ENCODE measurements around the gene CHAD. TPM values are rescaled to one million over a fixed set of nuclear protein-coding genes. Genes with fewer than 3 reads are reported as not detected.

Gene CHAD
- total RNA-seq, 1 experiment from 2014 or later: 0.57 TPM

GRCh38 chr17:50473901-50474300 lies 5.2 kb upstream of the CHAD start:
- Histone ChIP-seq H2BK120ac (ENCODE audit: low read depth, low read length, poor library complexity, severe bottlenecking) (no peak overlapping the region), H2AFZ (ENCODE audit: low read length) (no peak overlapping the region), H3K4me2 (ENCODE audit: insufficient read depth, insufficient read length, low read length) (no peak overlapping the region), H3K23me2 (ENCODE audit: insufficient read length, low read depth, low read length, poor library complexity, severe bottlenecking) (no peaks in the 10 kb centered on the region), H3T11ph (ENCODE audit: low read length) (no peak overlapping the region), H3K18ac (ENCODE audit: insufficient read length, low read depth, low read length) (no peak overlapping the region), H3K9ac (ENCODE audit: extremely low read depth, insufficient read length, low read length) (no peak overlapping the region), H4K5ac (ENCODE audit: insufficient read length, low read depth, low read length) (no peak overlapping the region), H2BK15ac (ENCODE audit: low read depth, low read length) (no peak overlapping the region), H3K9me3 (ENCODE audit: control insufficient read depth, low read depth, low read length) (no peaks in the 10 kb centered on the region), H2BK20ac (ENCODE audit: low read depth, low read length, poor library complexity, severe bottlenecking) (no peak overlapping the region), H3K4me1 (ENCODE audit: insufficient read depth, low read length) (no peaks in the 10 kb centered on the region), H3K14ac (ENCODE audit: insufficient read depth, low read length) (no peak overlapping the region), H4K8ac (replicated peaks; ENCODE audit: insufficient read length, low read depth, low read length) (no peak overlapping the region), H3K23ac (ENCODE audit: insufficient read length, low read depth, low read length) (no peak overlapping the region), H3K27me3 (ENCODE audit: insufficient read depth, low read length) (peaks cover 2% of the 10 kb centered on the region; the same call in 1 of the 2 replicates), H3K56ac (ENCODE audit: insufficient read length, low read depth, low read length) (no peak overlapping the region), H2AK5ac (ENCODE audit: insufficient read length, low read length) (no peak overlapping the region), H2BK5ac (ENCODE audit: insufficient read length, low read length) (no peak overlapping the region), H4K20me1 (ENCODE audit: control insufficient read depth, insufficient read depth, insufficient read length) (no peaks in the 10 kb centered on the region), H3K27ac (ENCODE audit: insufficient read length, low read depth, low read length) (no peak overlapping the region), H3K79me2 (ENCODE audit: insufficient read depth, low read length) (no peaks in the 10 kb centered on the region), H2BK12ac (ENCODE audit: insufficient read length, low read depth, low read length) (no peak overlapping the region), H3K79me1 (ENCODE audit: insufficient read depth, low read depth, low read length, poor library complexity, severe bottlenecking) (no peaks in the 10 kb centered on the region), H4K91ac (ENCODE audit: insufficient read length, low read depth, low read length) (no peak overlapping the region), H3K4ac (ENCODE audit: low read depth, low read length) (no peak overlapping the region)
- WGBS (ENCODE audit: extremely low coverage, insufficient read length, low lambda C conversion rate): no CpG with 5 or more reads among the region's 11 CpGs
- no peak overlapping the region for H3K4me3 Mint-ChIP-seq
- peaks cover 30% of the 10 kb centered on the region for H3K27me3 Mint-ChIP-seq (ENCODE audit: low read depth)
- H3K36me3 Mint-ChIP-seq (ENCODE audit: insufficient read depth in 1 of 3, low read depth in 3 of 3): peaks cover 0 to 2% (median 0%) of the 10 kb centered on the region in 3 experiments; a peak in 3 of 7 replicates
- H3K9me3 Mint-ChIP-seq: no peaks in the 10 kb centered on the region
- H3K4me1 Mint-ChIP-seq: peaks cover 6 to 23% of the 10 kb centered on the region in 2 experiments
- no peak for DNase-seq
- TF ChIP-seq CTCF (conservative IDR thresholded peaks at IDR 0.05): no peak
- H3K27ac Mint-ChIP-seq: no peak overlapping the region; a peak in 1 of 7 replicates

Measured in H9 (cell line).